Uterus (tissue), 4 donors: ENCODE results near the gene CARMIL3. TPM values are rescaled to one million over a fixed set of nuclear protein-coding genes. Genes with fewer than 3 reads are reported as not detected.

Source experiments
- DNase-seq, 2 donors: peaks; one replicate each; pipeline ENCODE4 v3.0.0-alpha.2; 2019 to 2020
- H3K27ac ChIP-seq, 2 donors: fragments of 200-600 bp; sonication (generic); 1 replicate in 1 of 2; 2 replicates in 1 of 2; pipeline ENCODE4 v1.5.1; 2016 to 2018
- H3K27me3 ChIP-seq, 2 donors: fragments of 200-600 bp; sonication (generic); one replicate each; pipeline ENCODE4 v1.5.1; 2018 to 2019; ENCODE audit warnings: control low read depth in 1 of 2
- H3K36me3 ChIP-seq, 2 donors: fragments of 200-600 bp; sonication (generic); one replicate each; pipeline ENCODE4 v1.5.1; 2019; ENCODE audit warnings: control low read depth in 1 of 2
- H3K4me1 ChIP-seq, 2 donors: fragments of 200-600 bp; sonication (generic); one replicate each; pipeline ENCODE4 v1.5.1; 2018 to 2019; ENCODE audit warnings: control low read depth in 1 of 2
- H3K4me3 ChIP-seq, 2 donors: fragments of 200-600 bp; sonication (generic); 1 replicate in 1 of 2; 2 replicates in 1 of 2; pipeline ENCODE4 v1.5.1; 2018 to 2019; ENCODE audit warnings: mild to moderate bottlenecking in 1 of 2
- H3K9me3 ChIP-seq, 2 donors: fragments of 200-600 bp; sonication (generic); one replicate each; pipeline ENCODE4 v1.5.1; 2019; ENCODE audit warnings: control low read depth in 1 of 2
- CTCF ChIP-seq, 4 experiments: fragments of 200-600 bp in 2 of 4; fragments of 450-650 bp in 2 of 4; sonication (generic) in 2 of 4; IDR thresholded peaks; one replicate each; pipeline ENCODE4 v1.5.1; 2016 to 2019; ENCODE audit warnings: antibody characterized with exemption in 4 of 4, mild to moderate bottlenecking in 2 of 4, moderate library complexity in 1 of 4
- POLR2A ChIP-seq, 2 donors: fragments of 450-650 bp; IDR thresholded peaks; one replicate each; pipeline ENCODE4 v1.6.1; 2016; ENCODE audit warnings: antibody characterized with exemption in 2 of 2, mild to moderate bottlenecking in 1 of 2, moderate library complexity in 1 of 2
- intact Hi-C: fragments of 100-400 bp; cut with DNase I; formaldehyde crosslinking; loops from one replicate; pipeline ENCODE4 v1.15.1; 2023; ENCODE audit warnings: low total_unique reads
- total RNA-seq, 4 donors: library from RNA; depleted of rRNA in 3 of 4; stranded (reverse); fragments of >200 nt in 3 of 4; gene quantifications; one replicate each; pipeline versions ENCODE4 v1.1.0 to v1.2.4, GENCODE V29; 2014 to 2023
- donor health status: DM: yes; HTN: yes; CAD: no.

The CARMIL3 gene
- total RNA-seq, 4 donors from 2014 or later, result 0.21 to 0.48 TPM; not detected in 2

- Histone ChIP-seq H3K27ac (peak overlapping the region in 1 of 2 donors; percentile 0), H3K9me3 (no peaks in the 10 kb centered on the region), H3K36me3 (no peaks in the 10 kb centered on the region), H3K27me3 (no peaks in the 10 kb centered on the region), H3K4me1 (no peaks in the 10 kb centered on the region), H3K4me3 (peak overlapping the region; percentile 13 to 41)
- no peak for TF ChIP-seq CTCF (IDR thresholded peaks at IDR 0.05)
- TF ChIP-seq POLR2A (IDR thresholded peaks at IDR 0.05), result no peak
- DNase-seq, result no peak
- intact Hi-C loops, result no loop called here
These were observed 30.0 kb downstream of the CARMIL3 start for GRCh38 chr14:24081739-24082211.

GRCh38 chr14:24082411-24083080, 30.7 kb downstream of the CARMIL3 start:
- Histone ChIP-seq H3K27ac (no peak overlapping the region), H3K36me3 (no peaks in the 10 kb centered on the region), H3K4me3 (no peak overlapping the region), H3K27me3 (no peaks in the 10 kb centered on the region), H3K4me1 (no peaks in the 10 kb centered on the region), H3K9me3 (no peaks in the 10 kb centered on the region)
- intact Hi-C loops, result no loop called here
- DNase-seq, result no peak
- TF ChIP-seq CTCF (IDR thresholded peaks at IDR 0.05), result no peak
- no peak for TF ChIP-seq POLR2A (IDR thresholded peaks at IDR 0.05)

GRCh38 chr14:24083462-24083861, 31.7 kb downstream of the CARMIL3 start:
- Histone ChIP-seq H3K9me3 (no peaks in the 10 kb centered on the region), H3K4me1 (no peaks in the 10 kb centered on the region), H3K4me3 (no peak overlapping the region), H3K27ac (no peak overlapping the region), H3K27me3 (no peaks in the 10 kb centered on the region), H3K36me3 (no peaks in the 10 kb centered on the region)
- intact Hi-C loops, result no loop called here
- TF ChIP-seq CTCF (IDR thresholded peaks at IDR 0.05), result no peak
- no peak for DNase-seq

- H3K4me3 ChIP-seq, result no peak overlapping the region
- no peaks in the 10 kb centered on the region for H3K27me3 ChIP-seq
- no peak for DNase-seq
- intact Hi-C loops, result no loop called here
- TF ChIP-seq CTCF (IDR thresholded peaks at IDR 0.05) (no peak), POLR2A (IDR thresholded peaks at IDR 0.05) (no peak)
- H3K27ac ChIP-seq, result no peak overlapping the region
- H3K4me1 ChIP-seq, result no peaks in the 10 kb centered on the region
- H3K9me3 ChIP-seq, result no peaks in the 10 kb centered on the region
- H3K36me3 ChIP-seq, result no peaks in the 10 kb centered on the region
These were observed 32.6 kb downstream of the CARMIL3 start for GRCh38 chr14:24084440-24084839.

- intact Hi-C loops, result no loop called here
- DNase-seq, result no peak
- no peak for TF ChIP-seq CTCF (IDR thresholded peaks at IDR 0.05)
- TF ChIP-seq POLR2A (IDR thresholded peaks at IDR 0.05), result no peak
These were observed 33.4 kb downstream of the CARMIL3 start for GRCh38 chr14:24085215-24085614.

More at GRCh38 chr14:24085215-24085614, 33.4 kb downstream of the CARMIL3 start:
- no peaks in the 10 kb centered on the region for H3K4me1 ChIP-seq
- no peaks in the 10 kb centered on the region for H3K9me3 ChIP-seq
- H3K27ac ChIP-seq, result no peak overlapping the region
- H3K4me3 ChIP-seq, result no peak overlapping the region
- H3K36me3 ChIP-seq, result no peaks in the 10 kb centered on the region
- H3K27me3 ChIP-seq, result no peaks in the 10 kb centered on the region
